CD14-positive monocyte (primary cell): ENCODE data around the gene OR1N2. TPM values are rescaled to one million over a fixed set of nuclear protein-coding genes. Genes with fewer than 3 reads are reported as not detected.

Experiments
- DNase-seq, 3 donors: peaks; one replicate each; pipeline ENCODE4 v3.0.0-alpha.2; 2011 to 2022
- H2AFZ ChIP-seq: 2 replicates; pipeline ENCODE4 v1.6.0; 2012; ENCODE audit warnings: mild to moderate bottlenecking, low read depth, low read length, inconsistent platforms; ENCODE audit not compliant: insufficient read depth, poor library complexity, severe bottlenecking
- H3K27ac ChIP-seq, 2 donors: 1 replicate in 1 of 2; 2 replicates in 1 of 2; pipeline ENCODE4 v1.5.1; 2012 to 2013; ENCODE audit warnings: low read length in 2 of 2, control low read depth in 1 of 2, inconsistent platforms in 1 of 2, low read depth in 1 of 2, mild to moderate bottlenecking in 1 of 2
- H3K27me3 ChIP-seq, 2 donors: one replicate each; pipeline versions ENCODE4 v1.6.0 to v1.6.1; 2011 to 2013; ENCODE audit warnings: low read length in 2 of 2; ENCODE audit not compliant: control insufficient read depth in 2 of 2, insufficient read depth in 2 of 2
- H3K36me3 ChIP-seq, 2 donors: replicated peaks in 1 of 2; 1 replicate in 1 of 2; 2 replicates in 1 of 2; pipeline versions ENCODE4 v1.5.1 to v1.6.1; 2012 to 2013; ENCODE audit warnings: low read length in 2 of 2, control low read depth in 1 of 2, inconsistent platforms in 1 of 2, mild to moderate bottlenecking in 1 of 2; ENCODE audit not compliant: insufficient read depth in 2 of 2, control insufficient read depth in 1 of 2
- H3K4me1 ChIP-seq, 2 donors: 1 replicate in 1 of 2; 2 replicates in 1 of 2; pipeline versions ENCODE4 v1.5.1 to v1.6.1; 2012 to 2013; ENCODE audit warnings: low read length in 2 of 2, control low read depth in 1 of 2, inconsistent platforms in 1 of 2, mild to moderate bottlenecking in 1 of 2, moderate library complexity in 1 of 2; ENCODE audit not compliant: insufficient read depth in 2 of 2, control insufficient read depth in 1 of 2
- H3K4me2 ChIP-seq: replicated peaks from 2 replicates; pipeline ENCODE3; 2012; ENCODE audit warnings: low read length, moderate library complexity, mild to moderate bottlenecking; ENCODE audit not compliant: poor library complexity, severe bottlenecking; ENCODE audit errors: extremely low read depth
- H3K4me3 ChIP-seq, 3 experiments: fragments of 200-600 bp in 1 of 3; sonication (generic) in 1 of 3; replicated peaks in 1 of 3; 1 replicate in 2 of 3; 2 replicates in 1 of 3; pipeline ENCODE4 v1.5.1; 2011 to 2013; ENCODE audit warnings: low read length in 3 of 3, mild to moderate bottlenecking in 3 of 3, control low read depth in 2 of 3, low read depth in 2 of 3, inconsistent platforms in 1 of 3, moderate library complexity in 1 of 3
- H3K79me2 ChIP-seq: 2 replicates; pipeline ENCODE4 v1.6.0; 2012; ENCODE audit warnings: mild to moderate bottlenecking, control low read depth, inconsistent platforms, low read length, moderate library complexity; ENCODE audit not compliant: insufficient read depth
- H3K9ac ChIP-seq: 2 replicates; pipeline ENCODE4 v1.6.0; 2017; ENCODE audit warnings: low read length, mild to moderate bottlenecking; ENCODE audit not compliant: insufficient read depth, poor library complexity, severe bottlenecking
- H3K9me3 ChIP-seq, 2 donors: replicated peaks in 1 of 2; 1 replicate in 1 of 2; 2 replicates in 1 of 2; pipeline versions ENCODE4 v1.5.1 to v1.6.1; 2012 to 2013; ENCODE audit warnings: low read length in 2 of 2, control low read depth in 1 of 2; ENCODE audit not compliant: control insufficient read depth in 1 of 2, insufficient read depth in 1 of 2
- H4K20me1 ChIP-seq: 2 replicates; pipeline ENCODE4 v1.6.0; 2012; ENCODE audit warnings: mild to moderate bottlenecking, low read length, control low read depth, moderate library complexity; ENCODE audit not compliant: insufficient read depth
- H3K27ac Mint-ChIP-seq, 7 donors: one replicate each; pipeline ENCODE4 v1.8.0; 2020; ENCODE audit warnings: mild to moderate bottlenecking in 7 of 7, mixed read lengths in 7 of 7, moderate library complexity in 6 of 7, inconsistent platforms in 2 of 7
- H3K27me3 Mint-ChIP-seq, 3 donors: one replicate each; pipeline ENCODE4 v1.8.0; 2021 to 2022; ENCODE audit warnings: low read depth in 3 of 3, mild to moderate bottlenecking in 3 of 3, mixed read lengths in 3 of 3, moderate library complexity in 3 of 3, inconsistent platforms in 1 of 3
- H3K36me3 Mint-ChIP-seq, 2 donors: one replicate each; pipeline ENCODE4 v1.8.0; 2020; ENCODE audit warnings: mixed read lengths in 2 of 2, inconsistent platforms in 1 of 2, mild to moderate bottlenecking in 1 of 2
- H3K4me1 Mint-ChIP-seq: one replicate; pipeline ENCODE4 v1.8.0; 2020; ENCODE audit warnings: mild to moderate bottlenecking, mixed read lengths
- H3K4me3 Mint-ChIP-seq, 2 donors: one replicate each; pipeline ENCODE4 v1.8.0; 2020; ENCODE audit warnings: mild to moderate bottlenecking in 2 of 2, mixed read lengths in 2 of 2, moderate library complexity in 1 of 2
- H3K9me3 Mint-ChIP-seq, 7 donors: one replicate each; pipeline ENCODE4 v1.8.0; 2020 to 2022; ENCODE audit warnings: mixed read lengths in 7 of 7, mild to moderate bottlenecking in 6 of 7, moderate library complexity in 6 of 7, inconsistent platforms in 2 of 7
- CTCF ChIP-seq: fragments of 200-600 bp; IDR thresholded peaks from one replicate; pipeline ENCODE4 v1.8.0; 2022; ENCODE audit warnings: antibody characterized with exemption, mild to moderate bottlenecking
- WGBS: methylation state at CpG from one replicate; pipeline ENCODE4 v1.1.5; 2013; ENCODE audit warnings: missing lambda C conversion rate; ENCODE audit not compliant: insufficient coverage; 5-methylcytosine and 5-hydroxymethylcytosine counted together
- intact Hi-C, 2 donors: fragments of 100-400 bp; cut with micrococcal nuclease; formaldehyde crosslinking; loops; one replicate each; pipeline versions ENCODE4 v1.15.0 to v1.15.1; 2023
- polyA plus RNA-seq, 3 donors: library from polyadenylated mRNA; depleted of rRNA in 1 of 3; unstranded in 2 of 3; stranded (reverse) in 1 of 3; fragments of 300-500 nt in 2 of 3; fragments of >200 nt in 1 of 3; fragmentation: Illumina TruSeq in 2 of 3; gene quantifications; 1 replicate in 2 of 3; 2 replicates in 1 of 3; pipeline ENCODE4 v1.2.3, GENCODE V29; 2012 to 2021

The OR1N2 gene
- polyA plus RNA-seq, 3 donors, result not detected

GRCh38 chr9:122510502-122510901 is 42.4 kb upstream of the OR1N2 start, which contains the start of gene OR1J2:
Gene OR1J2, plus strand, starts transcription at chr9:122510802. Its CDS starts 0 bp downstream, at chr9:122510802.
- Mint-ChIP-seq H3K27me3 (peaks cover 7 to 15% (median 12%) of the 10 kb centered on the region in 3 donors), H3K27ac (no peak within 1 kb of the TSS), H3K36me3 (no peaks in the 10 kb centered on the region), H3K9me3 (peaks cover 0 to 1% (median 0%) of the 10 kb centered on the region in 7 donors), H3K4me1 (no peaks in the 10 kb centered on the region), H3K4me3 (no peak within 1 kb of the TSS)
- no peaks in the 10 kb centered on the region for H3K4me1 ChIP-seq
- H3K79me2 ChIP-seq, result no peaks in the 10 kb centered on the region
- H3K36me3 ChIP-seq, result no peaks in the 10 kb centered on the region
- H3K27ac ChIP-seq, result no peak within 1 kb of the TSS
- H3K4me3 ChIP-seq, result no peak within 1 kb of the TSS
- H3K9ac ChIP-seq, result no peak within 1 kb of the TSS
- 97% methylated on average over 5 of the region's 6 CpGs for WGBS
- no peak within 1 kb of the TSS for H3K4me2 ChIP-seq
- no peak within 1 kb of the TSS for H2AFZ ChIP-seq
- no peaks in the 10 kb centered on the region for H4K20me1 ChIP-seq
- H3K9me3 ChIP-seq, result no peaks in the 10 kb centered on the region
- no peak for TF ChIP-seq CTCF
- DNase-seq, result no peak
- intact Hi-C loops, result no loop called here
- peaks cover 0 to 5% of the 10 kb centered on the region in 2 donors for H3K27me3 ChIP-seq

GRCh38 chr9:122518226-122518625 is 34.7 kb upstream of the OR1N2 start:
- Mint-ChIP-seq H3K4me3 (no peak overlapping the region), H3K27me3 (peaks cover 3 to 10% (median 3%) of the 10 kb centered on the region in 3 donors), H3K4me1 (no peaks in the 10 kb centered on the region), H3K36me3 (no peaks in the 10 kb centered on the region), H3K27ac (no peak overlapping the region), H3K9me3 (peaks cover 0 to 3% (median 0%) of the 10 kb centered on the region in 7 donors)
- DNase-seq, result no peak
- no peak overlapping the region for H3K9ac ChIP-seq
- WGBS, result 81% methylated on average over 2 of the region's 2 CpGs
- no peak overlapping the region for H3K4me3 ChIP-seq
- no peaks in the 10 kb centered on the region for H3K79me2 ChIP-seq
- H3K4me2 ChIP-seq, result no peak overlapping the region
- no peaks in the 10 kb centered on the region for H3K36me3 ChIP-seq
- no peak for TF ChIP-seq CTCF
- no peaks in the 10 kb centered on the region for H3K4me1 ChIP-seq
- H3K9me3 ChIP-seq, result no peaks in the 10 kb centered on the region
- H4K20me1 ChIP-seq, result no peaks in the 10 kb centered on the region
- intact Hi-C loops, result no loop called here
- H3K27ac ChIP-seq, result no peak overlapping the region
- H3K27me3 ChIP-seq, result peaks cover 0 to 3% of the 10 kb centered on the region in 2 donors
- H2AFZ ChIP-seq, result no peak overlapping the region
